GM23248 (cell line): ENCODE results near the gene PACSIN3. TPM values are rescaled to one million over a fixed set of nuclear protein-coding genes. Genes with fewer than 3 reads are reported as not detected.
A peak's percentile ranks its signal among the peaks of the same experiment; 100 is the strongest.

Source experiments
- DNase-seq: peaks from one replicate; pipeline ENCODE4 v3.0.0-alpha.2; 2015
- H2AFZ ChIP-seq: fragments of 200-600 bp; sonication (generic); 2 replicates; pipeline ENCODE4 v1.6.1; 2016; ENCODE audit warnings: antibody characterized with exemption
- H3F3A ChIP-seq: fragments of 200-600 bp; sonication (generic); 2 replicates; pipeline ENCODE4 v1.6.1; 2016; ENCODE audit warnings: mild to moderate bottlenecking, antibody characterized with exemption, mixed run types; ENCODE audit not compliant: insufficient read depth
- H3K27ac ChIP-seq: fragments of 200-600 bp; sonication (generic); 2 replicates; pipeline ENCODE4 v1.5.1; 2016; ENCODE audit warnings: mild to moderate bottlenecking
- H3K27me3 ChIP-seq: fragments of 200-600 bp; sonication (generic); replicated peaks from 2 replicates; pipeline ENCODE4 v1.6.1; 2016; ENCODE audit warnings: mild to moderate bottlenecking; ENCODE audit not compliant: insufficient read depth
- H3K36me3 ChIP-seq: fragments of 200-600 bp; sonication (generic); 2 replicates; pipeline ENCODE4 v1.6.1; 2016; ENCODE audit warnings: low read depth, mild to moderate bottlenecking
- H3K4me1 ChIP-seq: fragments of 200-600 bp; sonication (generic); 2 replicates; pipeline ENCODE4 v1.6.1; 2016; ENCODE audit warnings: mild to moderate bottlenecking; ENCODE audit not compliant: insufficient read depth
- H3K4me2 ChIP-seq: fragments of 200-600 bp; sonication (generic); one replicate; pipeline ENCODE4 v1.6.1; 2016; ENCODE audit warnings: mild to moderate bottlenecking; ENCODE audit not compliant: unreplicated experiment
- H3K4me3 ChIP-seq: fragments of 200-600 bp; sonication (generic); 2 replicates; pipeline ENCODE4 v1.5.1; 2016; ENCODE audit warnings: mild to moderate bottlenecking
- H3K79me2 ChIP-seq: fragments of 200-600 bp; sonication (generic); 2 replicates; pipeline ENCODE4 v1.6.1; 2016; ENCODE audit warnings: mild to moderate bottlenecking; ENCODE audit not compliant: insufficient read depth
- H3K9ac ChIP-seq: fragments of 200-600 bp; sonication (generic); 2 replicates; pipeline ENCODE4 v1.6.1; 2016; ENCODE audit warnings: mild to moderate bottlenecking
- H3K9me2 ChIP-seq: fragments of 200-600 bp; sonication (generic); 2 replicates; pipeline ENCODE4 v1.6.1; 2016; ENCODE audit warnings: mixed run types, mild to moderate bottlenecking, moderate library complexity; ENCODE audit not compliant: insufficient read depth
- H3K9me3 ChIP-seq: fragments of 200-600 bp; sonication (generic); one replicate; pipeline ENCODE4 v1.6.1; 2017; ENCODE audit warnings: low read depth
- H4K20me1 ChIP-seq: fragments of 200-600 bp; sonication (generic); 2 replicates; pipeline ENCODE4 v1.6.0; 2016; ENCODE audit not compliant: insufficient read depth
- EZH2 ChIP-seq: fragments of 200-600 bp; sonication (generic); IDR thresholded peaks from 2 replicates; pipeline ENCODE4 v1.6.1; 2018; ENCODE audit warnings: antibody characterized with exemption, mild to moderate bottlenecking; ENCODE audit not compliant: insufficient read depth, poor library complexity, severe bottlenecking
- EZH2phosphoT487 ChIP-seq: fragments of 200-600 bp; sonication (generic); IDR thresholded peaks from 2 replicates; pipeline ENCODE4 v1.6.1; 2018; ENCODE audit warnings: antibody characterized with exemption, moderate library complexity, mild to moderate bottlenecking, low read depth; ENCODE audit not compliant: insufficient read depth
- WGBS, 2 experiments: methylation state at CpG; one replicate each; pipeline ENCODE4 v1.1.6; 2015 to 2017; ENCODE audit warnings: low lambda C conversion rate in 2 of 2, low coverage in 1 of 2; ENCODE audit errors: missing lambda C conversion rate in 2 of 2; 5-methylcytosine and 5-hydroxymethylcytosine counted together
- in situ Hi-C: fragments of 300-500 bp; cut with MboI; formaldehyde crosslinking; loops from 2 replicates; pipeline ENCODE4 v1.15.0; 2020
- polyA plus RNA-seq: library from polyadenylated mRNA; unstranded; fragments of >200 nt; fragmentation: Nextera tagmentation; extraction: Ambion mirVana; gene quantifications from 2 replicates; pipeline ENCODE4 v1.2.1, GENCODE V29; 2016
- total RNA-seq: library from RNA; depleted of rRNA; stranded (reverse); fragments of >200 nt; shearing (Covaris generic); gene quantifications from 2 replicates; pipeline ENCODE4 v1.2.3, GENCODE V29; 2014

The PACSIN3 gene
- total and polyA plus RNA-seq, 2 experiments from 2014 or later: 9.7 to 13.6 TPM

DNA sequence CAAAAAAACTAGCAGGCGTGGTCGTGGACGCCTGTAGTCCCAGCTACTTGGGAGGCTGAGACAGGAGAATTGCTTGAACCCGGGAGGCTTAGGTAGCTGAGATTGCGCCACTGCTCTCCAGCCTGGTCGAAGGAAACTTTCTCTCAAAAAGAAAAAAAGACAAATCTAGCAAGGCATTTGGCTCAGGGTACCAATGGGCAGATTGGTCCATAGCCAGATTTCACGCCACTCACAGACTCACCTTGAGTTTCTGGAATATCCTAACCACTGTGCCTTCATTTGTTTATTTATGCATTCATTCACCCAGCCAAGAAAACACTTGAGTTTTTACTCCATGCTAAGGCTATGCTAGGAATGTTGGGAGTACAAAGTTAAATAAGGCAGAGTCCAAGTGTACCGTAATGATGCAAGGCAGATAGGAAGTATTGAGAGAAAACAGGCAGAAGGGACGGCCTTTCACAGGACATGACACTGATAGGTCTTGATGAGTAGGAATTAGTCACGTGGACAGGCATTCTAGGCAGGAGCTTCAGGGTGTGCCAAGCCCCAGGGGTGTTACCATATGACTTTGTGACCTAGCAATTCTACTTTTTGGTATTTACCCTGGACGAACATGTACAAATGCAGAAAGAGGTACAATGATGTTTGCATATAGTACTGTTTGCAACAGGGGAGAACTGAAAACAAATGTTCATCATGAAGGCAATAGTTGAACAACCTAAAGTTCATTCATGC is 3.0 kb upstream of the PACSIN3 start:
- peaks cover 10% of the 10 kb centered on the region; the same call in 1 of the 2 replicates for H3K4me1 ChIP-seq
- peaks cover 13% of the 10 kb centered on the region; the same call in 1 of the 2 replicates for H3F3A ChIP-seq
- H3K79me2 ChIP-seq: no peaks in the 10 kb centered on the region
- in situ Hi-C loops: no loop called here
- H4K20me1 ChIP-seq: no peaks in the 10 kb centered on the region
- H3K27me3 ChIP-seq: no peaks in the 10 kb centered on the region
- 67 to 72% methylated on average over 11 of the region's 11 CpGs for WGBS, 2 experiments
- H3K27ac ChIP-seq: peak overlapping the region; percentile 23; the same call in 1 of the 2 replicates
- peak overlapping the region; percentile 2 for H3K4me2 ChIP-seq
- TF ChIP-seq EZH2phosphoT487: no peak
- no peak for TF ChIP-seq EZH2
- no peaks in the 10 kb centered on the region for H3K9me3 ChIP-seq
- no peaks in the 10 kb centered on the region for H3K9me2 ChIP-seq
- DNase-seq: peak; percentile 77
- no peak overlapping the region for H3K9ac ChIP-seq
- H3K36me3 ChIP-seq: no peaks in the 10 kb centered on the region
- no peak overlapping the region for H3K4me3 ChIP-seq
- H2AFZ ChIP-seq: no peak overlapping the region

DNA sequence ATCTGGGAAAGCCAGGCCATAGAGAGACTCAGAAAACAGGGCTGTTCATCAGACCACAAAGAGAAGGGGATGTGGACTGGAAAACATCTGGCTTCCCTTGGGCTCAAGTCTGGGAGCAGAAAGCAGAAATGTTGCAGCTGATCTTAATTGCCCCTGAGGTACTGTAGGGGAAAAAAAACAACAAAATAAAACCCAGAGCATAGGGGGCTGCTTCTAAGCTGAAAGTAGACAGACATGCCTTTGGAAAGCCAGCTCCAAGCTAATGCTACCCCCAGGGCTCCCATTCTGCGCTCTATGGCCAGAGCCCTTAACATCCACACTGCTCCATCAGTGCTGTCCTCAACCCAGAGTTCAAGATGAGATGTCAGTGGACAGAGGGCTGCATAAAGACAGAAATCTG is 2.0 kb upstream of the PACSIN3 start:
- Histone ChIP-seq H3K36me3 (no peaks in the 10 kb centered on the region), H3F3A (peaks cover 13% of the 10 kb centered on the region; the same call in 1 of the 2 replicates), H4K20me1 (no peaks in the 10 kb centered on the region), H3K9me2 (no peaks in the 10 kb centered on the region), H3K4me1 (peaks cover 10% of the 10 kb centered on the region; the same call in 1 of the 2 replicates), H3K4me3 (no peak overlapping the region), H2AFZ (no peak overlapping the region), H3K9ac (no peak overlapping the region), H3K27me3 (no peaks in the 10 kb centered on the region), H3K27ac (no peak overlapping the region), H3K4me2 (no peak overlapping the region), H3K79me2 (no peaks in the 10 kb centered on the region), H3K9me3 (no peaks in the 10 kb centered on the region)
- no peak for DNase-seq
- TF ChIP-seq EZH2phosphoT487 (no peak), EZH2 (no peak)
- in situ Hi-C loops: no loop called here
- WGBS, 2 experiments: 95 to 100% methylated on average over 1 of the region's 1 CpG

DNA sequence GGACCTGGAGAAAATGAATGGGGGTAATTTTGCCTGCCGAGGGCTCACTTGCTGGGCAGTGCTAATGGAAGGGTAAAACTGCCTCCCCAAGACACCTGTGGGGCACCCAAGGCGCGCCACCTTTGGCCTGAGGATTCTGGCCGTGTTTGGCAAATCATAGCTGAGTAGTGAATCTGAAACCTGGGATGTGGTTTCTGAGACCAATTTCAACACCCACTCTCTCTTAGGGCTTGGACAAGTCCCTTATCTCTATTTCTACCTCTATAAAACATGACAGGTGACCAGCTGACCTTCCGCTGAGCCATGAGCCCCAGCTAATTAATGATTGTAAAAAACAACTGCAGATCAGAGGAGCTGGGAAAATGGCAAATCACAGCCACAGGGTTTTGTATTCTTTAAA is 1.5 kb upstream of the PACSIN3 start:
- H3F3A ChIP-seq: peaks cover 13% of the 10 kb centered on the region; the same call in 1 of the 2 replicates
- H3K4me1 ChIP-seq: peaks cover 10% of the 10 kb centered on the region; the same call in 1 of the 2 replicates
- no peaks in the 10 kb centered on the region for H3K79me2 ChIP-seq
- no peaks in the 10 kb centered on the region for H3K9me3 ChIP-seq
- no peak for TF ChIP-seq EZH2
- no peak for TF ChIP-seq EZH2phosphoT487
- WGBS, 2 experiments: 49 to 56% methylated on average over 5 of the region's 5 CpGs
- H3K27ac ChIP-seq: no peak overlapping the region
- H3K4me2 ChIP-seq: peak overlapping the region; percentile 67
- H3K36me3 ChIP-seq: no peaks in the 10 kb centered on the region
- no peak overlapping the region for H3K9ac ChIP-seq
- H4K20me1 ChIP-seq: no peaks in the 10 kb centered on the region
- no peaks in the 10 kb centered on the region for H3K9me2 ChIP-seq
- no peaks in the 10 kb centered on the region for H3K27me3 ChIP-seq
- no peak for DNase-seq
- in situ Hi-C loops: no loop called here
- H2AFZ ChIP-seq: peak overlapping the region; percentile 89
- H3K4me3 ChIP-seq: peak overlapping the region; percentile 63

DNA sequence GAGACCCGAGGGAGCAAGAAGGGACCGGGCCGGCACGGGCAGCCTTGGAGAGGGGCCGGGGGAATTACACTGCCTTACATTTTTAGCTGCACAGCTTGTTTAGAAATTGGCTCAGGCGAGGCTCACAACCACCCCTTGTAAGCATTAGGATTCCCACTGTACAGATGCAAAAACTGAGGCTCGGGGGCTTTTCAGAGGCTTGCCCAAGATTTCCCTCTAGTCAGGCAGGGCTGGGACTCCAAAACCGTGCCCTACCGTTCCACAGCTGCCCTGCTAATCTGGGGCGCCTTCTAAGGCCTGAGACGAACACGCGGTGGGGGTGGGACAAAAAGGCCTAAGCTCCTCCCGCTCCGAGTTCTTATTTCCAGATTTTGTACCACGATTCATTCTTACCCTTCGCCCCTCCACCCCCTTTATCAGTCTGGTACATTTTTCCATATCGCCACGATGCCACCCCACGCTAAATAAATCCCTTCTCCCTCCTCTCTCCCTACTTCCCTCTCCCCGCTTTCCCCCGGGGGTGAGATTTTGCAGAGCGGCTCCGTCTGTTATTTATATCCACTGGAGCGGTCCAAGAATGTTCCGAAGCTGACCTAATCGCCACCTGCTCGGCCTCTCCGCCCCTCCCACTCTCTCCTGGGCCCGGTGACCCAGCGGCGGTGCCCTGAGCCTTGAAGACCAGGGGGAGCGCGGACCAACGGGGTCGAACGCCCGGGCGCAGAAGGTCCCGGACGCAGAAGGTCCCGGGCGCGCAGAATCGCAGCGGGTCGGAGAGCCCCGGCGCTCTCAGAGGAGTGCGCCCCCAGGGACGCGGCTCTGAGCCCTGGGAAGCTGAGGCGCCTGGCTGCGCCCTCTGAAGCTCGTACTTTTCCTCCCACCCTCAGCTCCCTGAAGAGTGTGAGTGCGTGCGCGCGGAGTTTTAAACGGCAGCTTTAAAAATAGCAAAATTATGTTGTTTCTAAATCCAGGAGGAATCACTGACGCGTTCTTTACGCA is 764 bp upstream of the PACSIN3 start:
- WGBS, 2 experiments: 2 to 5% methylated on average over 59 to 61 of the region's 63 CpGs
- in situ Hi-C loops: no loop called here
- TF ChIP-seq EZH2: no peak
- TF ChIP-seq EZH2phosphoT487: no peak

More for the DNA sequence above, 764 bp upstream of the PACSIN3 start:
- H3K27ac ChIP-seq: no peak overlapping the region
- peak overlapping the region; percentile 67 for H3K4me2 ChIP-seq
- no peak overlapping the region; the same call in 1 of the 2 replicates for H3K9ac ChIP-seq
- H3K9me2 ChIP-seq: no peaks in the 10 kb centered on the region
- H3K4me1 ChIP-seq: peaks cover 10% of the 10 kb centered on the region; the same call in 1 of the 2 replicates
- peak overlapping the region; percentile 63 for H3K4me3 ChIP-seq
- H3K27me3 ChIP-seq: no peaks in the 10 kb centered on the region
- peaks cover 13% of the 10 kb centered on the region; the same call in 1 of the 2 replicates for H3F3A ChIP-seq
- H3K79me2 ChIP-seq: no peaks in the 10 kb centered on the region
- H3K9me3 ChIP-seq: no peaks in the 10 kb centered on the region
- no peaks in the 10 kb centered on the region for H3K36me3 ChIP-seq
- peak; percentile 58 for DNase-seq
- H2AFZ ChIP-seq: peak overlapping the region; percentile 89
- H4K20me1 ChIP-seq: no peaks in the 10 kb centered on the region
